GM12872 (cell line): ENCODE measurements around the gene RARB.

Experiments used
- CTCF ChIP-seq: IDR thresholded peaks from 3 replicates; pipeline ENCODE4 v1.5.1; 2011; ENCODE audit warnings: low read depth, mild to moderate bottlenecking, low read length, moderate library complexity; ENCODE audit not compliant: insufficient read depth

The RARB gene

GRCh38 chr3:25635038-25635437 is 207.0 kb downstream of the RARB start:
- no peak for TF ChIP-seq CTCF
